Measurements from ENCODE around the gene TET2. TPM values are rescaled to one million over a fixed set of nuclear protein-coding genes. Genes with fewer than 3 reads are reported as not detected.
A peak's percentile ranks its signal among the peaks of the same experiment; 100 is the strongest.

Gene TET2
- total RNA-seq, 1 experiment from 2014 or later = 25.2 TPM

DNA sequence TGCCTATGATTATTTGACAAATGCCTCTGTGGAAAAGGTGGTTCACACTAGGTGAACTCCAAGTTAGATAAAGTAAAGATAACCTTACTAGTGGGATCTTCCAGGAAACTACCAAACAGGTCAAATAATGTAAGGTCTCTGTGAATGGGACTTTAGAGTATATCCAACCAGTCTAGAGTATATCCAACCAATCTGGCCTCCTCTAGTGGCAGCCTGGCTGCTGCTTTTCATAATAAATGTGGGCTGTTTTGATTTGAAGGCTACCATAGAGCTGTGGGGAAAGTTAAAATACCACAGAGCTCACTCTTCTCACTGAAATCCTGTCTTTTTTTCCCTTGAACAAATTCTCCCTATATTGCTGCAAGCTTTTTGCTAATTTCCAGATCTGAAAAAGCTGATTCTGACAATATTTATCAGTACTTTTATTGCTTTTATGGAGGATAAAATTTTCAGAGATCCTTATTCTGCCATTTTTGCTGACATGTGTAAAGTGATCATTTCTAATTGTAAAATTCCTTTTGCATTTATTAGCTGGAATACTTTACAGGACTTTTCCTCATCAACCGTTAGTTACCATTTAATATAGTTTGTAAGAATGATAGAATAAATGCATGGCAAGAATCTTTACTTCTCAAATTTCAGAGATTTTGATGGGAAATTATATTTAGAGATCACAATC, 111.3 kb downstream of the TET2 start:
- peaks cover 13% of the 10 kb centered on the region for H3K36me3 ChIP-seq
- no peaks in the 10 kb centered on the region for H3K27me3 ChIP-seq
- DNase-seq = no peak
- H3K27ac ChIP-seq = no peak overlapping the region
- no peaks in the 10 kb centered on the region for H3K9me3 ChIP-seq (replicated peaks)
- no peak overlapping the region for H3K4me3 ChIP-seq
- H3K4me1 ChIP-seq = no peaks in the 10 kb centered on the region

DNA sequence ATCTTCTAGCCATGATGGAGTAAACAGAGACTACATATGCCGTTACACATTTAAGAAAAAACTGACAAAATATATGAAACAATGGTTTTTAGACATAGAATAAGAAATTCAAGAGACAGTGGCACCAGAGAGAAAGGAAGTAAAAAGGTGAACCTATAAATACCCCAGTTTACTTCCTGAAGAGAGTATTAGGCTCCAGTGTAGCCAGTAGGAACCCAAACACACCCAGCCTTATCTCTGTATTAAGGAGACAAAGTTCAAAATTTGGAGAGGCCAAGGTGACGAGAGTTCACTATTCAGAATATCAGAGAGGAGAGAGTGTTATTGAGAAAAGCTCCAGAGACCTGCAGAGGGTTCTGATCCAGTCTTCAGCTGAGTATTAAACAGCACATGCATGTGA, 119.0 kb downstream of the TET2 start:
- no peak overlapping the region for H3K27ac ChIP-seq
- no peak for DNase-seq
- H3K4me3 ChIP-seq = no peak overlapping the region
- no peaks in the 10 kb centered on the region for H3K4me1 ChIP-seq
- no peaks in the 10 kb centered on the region for H3K27me3 ChIP-seq
- peaks cover 41% of the 10 kb centered on the region for H3K36me3 ChIP-seq
- no peaks in the 10 kb centered on the region for H3K9me3 ChIP-seq (replicated peaks)

DNA sequence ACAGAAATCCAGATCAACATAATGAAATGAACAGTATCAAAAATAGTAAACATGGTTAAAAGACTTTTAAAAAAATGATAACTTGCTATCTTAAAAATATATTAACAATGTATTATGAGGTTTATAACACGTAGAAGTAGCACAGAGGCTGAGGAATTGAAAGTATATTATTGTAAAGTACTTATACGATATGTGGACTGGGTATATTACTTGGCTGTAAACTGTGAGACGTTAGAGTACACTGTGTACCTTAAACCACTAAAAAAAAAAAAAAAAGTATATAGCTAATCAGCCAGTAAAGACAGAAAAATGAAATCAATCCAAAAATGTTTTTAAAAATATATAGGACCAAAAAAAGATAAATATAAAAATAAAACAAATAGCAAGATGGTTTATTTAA, 120.6 kb downstream of the TET2 start:
- Histone ChIP-seq H3K4me1 (no peaks in the 10 kb centered on the region), H3K9me3 (replicated peaks) (no peaks in the 10 kb centered on the region), H3K27ac (no peak overlapping the region), H3K36me3 (peaks cover 44% of the 10 kb centered on the region), H3K4me3 (no peak overlapping the region), H3K27me3 (no peaks in the 10 kb centered on the region)
- no peak for DNase-seq

- H3K9me3 ChIP-seq (replicated peaks) = no peaks in the 10 kb centered on the region
- no peaks in the 10 kb centered on the region for H3K27me3 ChIP-seq
- H3K4me3 ChIP-seq = no peak overlapping the region
- H3K27ac ChIP-seq = no peak overlapping the region
- H3K4me1 ChIP-seq = no peaks in the 10 kb centered on the region
- no peak for DNase-seq
- peaks cover 69% of the 10 kb centered on the region for H3K36me3 ChIP-seq
Observed at GRCh38 chr4:105272002-105272401, 125.3 kb downstream of the TET2 start.

- Histone ChIP-seq H3K27me3 (no peaks in the 10 kb centered on the region), H3K27ac (no peak overlapping the region), H3K36me3 (peaks cover 72% of the 10 kb centered on the region), H3K4me3 (no peak overlapping the region), H3K4me1 (no peaks in the 10 kb centered on the region), H3K9me3 (replicated peaks) (no peaks in the 10 kb centered on the region)
- no peak for DNase-seq
Observed at GRCh38 chr4:105273230-105273629, 126.6 kb downstream of the TET2 start.

DNA sequence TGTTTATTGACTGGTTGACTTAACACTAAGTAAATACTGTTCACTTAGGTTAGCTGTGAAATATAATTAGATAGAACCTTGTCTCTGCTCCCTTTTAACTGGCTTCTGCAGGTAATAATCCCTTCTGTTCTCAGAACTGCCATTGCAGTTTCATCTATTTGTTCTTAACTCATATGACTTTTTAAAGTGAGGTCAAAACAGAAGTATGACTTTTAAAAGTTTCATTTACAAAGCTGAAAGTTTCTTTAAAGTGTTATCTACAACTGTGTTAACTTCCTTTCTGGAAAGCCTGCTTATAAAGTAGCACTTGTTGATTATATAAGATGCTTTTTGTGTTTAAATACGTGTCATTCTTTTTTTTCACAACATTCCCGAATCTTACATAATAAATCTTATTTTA, 127.4 kb downstream of the TET2 start:
- no peaks in the 10 kb centered on the region for H3K9me3 ChIP-seq (replicated peaks)
- H3K4me3 ChIP-seq = no peak overlapping the region
- peaks cover 68% of the 10 kb centered on the region for H3K36me3 ChIP-seq
- no peaks in the 10 kb centered on the region for H3K27me3 ChIP-seq
- H3K27ac ChIP-seq = no peak overlapping the region
- no peak for DNase-seq
- H3K4me1 ChIP-seq = no peaks in the 10 kb centered on the region

DNA sequence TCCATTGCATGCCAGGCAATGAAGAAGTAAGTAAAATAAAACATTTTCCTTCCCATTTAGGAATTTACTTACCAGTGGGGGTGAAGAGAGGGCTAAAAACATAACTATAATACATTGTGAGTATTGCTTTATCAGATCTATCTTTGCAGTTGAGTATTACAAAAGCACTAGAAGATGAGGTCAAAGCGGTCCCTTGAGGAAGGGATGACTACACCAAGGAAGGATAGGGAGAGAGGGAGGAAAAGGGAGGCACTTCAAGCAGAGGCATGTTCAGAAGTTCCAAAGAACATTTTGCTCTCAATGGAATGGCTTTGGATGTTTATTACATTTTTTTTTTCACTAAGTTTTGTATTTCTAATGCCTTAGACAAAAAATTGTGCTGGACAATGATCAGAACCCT, 127.8 kb downstream of the TET2 start:
- Histone ChIP-seq H3K27me3 (no peaks in the 10 kb centered on the region), H3K9me3 (replicated peaks) (no peaks in the 10 kb centered on the region), H3K4me1 (no peaks in the 10 kb centered on the region), H3K36me3 (peaks cover 64% of the 10 kb centered on the region), H3K4me3 (no peak overlapping the region), H3K27ac (no peak overlapping the region)
- no peak for DNase-seq

GRCh38 chr4:105276361-105277104, 129.9 kb downstream of the TET2 start:
- no peaks in the 10 kb centered on the region for H3K9me3 ChIP-seq (replicated peaks)
- no peaks in the 10 kb centered on the region for H3K4me1 ChIP-seq
- peaks cover 45% of the 10 kb centered on the region for H3K36me3 ChIP-seq
- DNase-seq = no peak
- no peak overlapping the region for H3K27ac ChIP-seq
- no peaks in the 10 kb centered on the region for H3K27me3 ChIP-seq
- H3K4me3 ChIP-seq = no peak overlapping the region

DNA sequence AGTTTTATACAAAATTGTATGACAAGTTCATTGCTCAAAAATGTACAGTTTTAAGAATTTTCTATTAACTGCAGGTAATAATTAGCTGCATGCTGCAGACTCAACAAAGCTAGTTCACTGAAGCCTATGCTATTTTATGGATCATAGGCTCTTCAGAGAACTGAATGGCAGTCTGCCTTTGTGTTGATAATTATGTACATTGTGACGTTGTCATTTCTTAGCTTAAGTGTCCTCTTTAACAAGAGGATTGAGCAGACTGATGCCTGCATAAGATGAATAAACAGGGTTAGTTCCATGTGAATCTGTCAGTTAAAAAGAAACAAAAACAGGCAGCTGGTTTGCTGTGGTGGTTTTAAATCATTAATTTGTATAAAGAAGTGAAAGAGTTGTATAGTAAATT, 131.0 kb downstream of the TET2 start:
- Histone ChIP-seq H3K27ac (no peak overlapping the region), H3K4me1 (no peaks in the 10 kb centered on the region), H3K9me3 (replicated peaks) (no peaks in the 10 kb centered on the region), H3K36me3 (peaks cover 38% of the 10 kb centered on the region), H3K27me3 (no peaks in the 10 kb centered on the region), H3K4me3 (no peak overlapping the region)
- DNase-seq = no peak

GRCh38 chr4:105279314-105279713, 132.6 kb downstream of the TET2 start:
- peaks cover 25% of the 10 kb centered on the region for H3K36me3 ChIP-seq
- DNase-seq = no peak
- no peaks in the 10 kb centered on the region; the same call in 1 of the 2 replicates for H3K9me3 ChIP-seq (replicated peaks)
- H3K4me3 ChIP-seq = no peak overlapping the region
- no peaks in the 10 kb centered on the region for H3K4me1 ChIP-seq
- H3K27me3 ChIP-seq = no peaks in the 10 kb centered on the region
- H3K27ac ChIP-seq = no peak overlapping the region

GRCh38 chr4:105280338-105281123, 133.9 kb downstream of the TET2 start:
- H3K4me1 ChIP-seq = no peaks in the 10 kb centered on the region
- H3K36me3 ChIP-seq = peaks cover 15% of the 10 kb centered on the region
- H3K27me3 ChIP-seq = no peaks in the 10 kb centered on the region
- H3K9me3 ChIP-seq (replicated peaks) = no peaks in the 10 kb centered on the region; the same call in 1 of the 2 replicates
- DNase-seq = peak in 1 of 2 experiments; percentile 41
- no peak overlapping the region for H3K27ac ChIP-seq
- H3K4me3 ChIP-seq = no peak overlapping the region

DNA sequence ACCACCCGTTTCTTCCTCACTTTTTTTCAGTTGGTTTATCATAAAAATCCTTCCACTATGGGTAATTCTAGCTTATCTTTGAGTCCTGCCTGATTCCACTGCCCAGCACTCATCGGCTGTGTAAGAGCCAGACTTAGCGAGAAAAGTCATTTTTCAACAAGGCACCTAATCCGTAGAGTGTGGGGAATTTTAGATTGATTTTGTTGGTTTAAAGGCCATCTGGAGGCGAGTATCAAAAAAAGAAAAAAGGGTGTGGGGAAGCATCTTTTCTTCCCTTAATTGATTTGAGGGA, 134.4 kb downstream of the TET2 start:
- Histone ChIP-seq H3K9me3 (replicated peaks) (no peaks in the 10 kb centered on the region; the same call in 1 of the 2 replicates), H3K27me3 (no peaks in the 10 kb centered on the region), H3K36me3 (peaks cover 10% of the 10 kb centered on the region), H3K27ac (no peak overlapping the region), H3K4me3 (no peak overlapping the region), H3K4me1 (no peaks in the 10 kb centered on the region)
- no peak for DNase-seq

DNA sequence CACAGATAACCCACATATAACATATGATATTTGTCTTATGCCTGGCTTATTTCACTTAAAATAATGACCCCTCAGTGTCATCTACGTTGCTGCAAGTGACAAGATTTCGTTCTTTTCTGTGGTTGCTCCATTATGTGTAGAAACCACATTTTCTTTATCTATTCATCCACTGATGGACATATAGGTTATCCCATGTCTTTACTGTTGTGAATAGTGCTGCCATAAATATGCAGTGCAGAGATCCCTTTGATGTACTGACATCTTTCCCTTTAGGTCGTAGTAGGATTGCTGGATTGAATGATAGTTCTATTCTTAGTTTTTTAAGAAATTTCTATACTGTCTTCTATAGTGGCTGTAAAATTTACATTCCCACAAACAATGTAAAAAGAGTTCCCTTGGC, 135.8 kb downstream of the TET2 start:
- Histone ChIP-seq H3K36me3 (no peaks in the 10 kb centered on the region; the same call in 1 of the 2 replicates), H3K9me3 (replicated peaks) (no peaks in the 10 kb centered on the region; the same call in 1 of the 2 replicates), H3K4me3 (no peak overlapping the region), H3K4me1 (no peaks in the 10 kb centered on the region), H3K27me3 (no peaks in the 10 kb centered on the region), H3K27ac (no peak overlapping the region)
- DNase-seq = no peak

GRCh38 chr4:105283501-105283900, 136.8 kb downstream of the TET2 start:
- Histone ChIP-seq H3K4me1 (no peaks in the 10 kb centered on the region), H3K4me3 (no peak overlapping the region), H3K27me3 (no peaks in the 10 kb centered on the region), H3K27ac (no peak overlapping the region), H3K9me3 (replicated peaks) (no peaks in the 10 kb centered on the region; the same call in 1 of the 2 replicates), H3K36me3 (no peaks in the 10 kb centered on the region; the same call in 1 of the 2 replicates)
- DNase-seq = no peak

DNA sequence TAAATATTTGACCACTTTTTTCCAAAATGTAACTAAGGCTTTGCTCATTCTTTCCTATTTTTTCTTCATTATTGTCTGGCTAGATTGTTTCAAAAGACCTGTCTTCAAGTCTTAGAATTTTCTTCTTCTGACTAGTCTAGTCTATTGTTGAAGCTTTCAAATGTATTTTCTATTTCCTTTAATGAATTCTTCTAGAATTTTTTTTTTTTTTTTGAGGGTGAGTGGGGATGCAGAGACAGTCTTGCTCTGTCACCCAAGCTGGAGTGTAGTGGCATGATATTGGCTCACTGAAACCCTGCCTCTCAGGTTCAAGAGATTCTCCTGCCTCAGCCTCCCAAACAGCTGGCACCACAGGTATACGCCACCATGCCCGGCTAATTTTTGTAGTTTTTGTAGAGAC, 141.4 kb downstream of the TET2 start:
- Histone ChIP-seq H3K36me3 (no peaks in the 10 kb centered on the region), H3K27me3 (no peaks in the 10 kb centered on the region), H3K27ac (no peak overlapping the region), H3K4me3 (no peak overlapping the region), H3K9me3 (replicated peaks) (no peaks in the 10 kb centered on the region; the same call in 1 of the 2 replicates), H3K4me1 (no peaks in the 10 kb centered on the region)
- no peak for DNase-seq
